Measurements from ENCODE around the gene SRR.

The SRR gene

GRCh38 chr17:2371183-2372130 is 67.7 kb downstream of the SRR start:
- Histone ChIP-seq H2BK5ac (ENCODE audit: low read depth, low read length, poor library complexity, severe bottlenecking) (no peak overlapping the region), H3K18ac (ENCODE audit: low read depth in 1 of 2, low read length in 2 of 2) (no peak overlapping the region), H3K36me3 (ENCODE audit: control insufficient read depth in 1 of 2, insufficient read depth in 2 of 2, low read depth in 1 of 2, low read length in 2 of 2) (peaks cover 37 to 92% of the 10 kb centered on the region in 2 experiments), H3K23ac (ENCODE audit: low read length in 2 of 2) (no peak overlapping the region), H3K27me3 (ENCODE audit: control insufficient read depth in 1 of 2, insufficient read depth in 1 of 2, low read length in 2 of 2) (no peaks in the 10 kb centered on the region), H3K9me3 (ENCODE audit: control insufficient read depth, low read length) (no peaks in the 10 kb centered on the region), H2BK15ac (ENCODE audit: low read depth, poor library complexity, severe bottlenecking) (no peak overlapping the region), H2AK5ac (ENCODE audit: low read length, severe bottlenecking) (no peak overlapping the region), H2BK120ac (ENCODE audit: low read depth, low read length) (no peak overlapping the region), H3K4me3 (ENCODE audit: insufficient read depth in 1 of 2, low read depth in 1 of 2, low read length in 2 of 2) (no peak overlapping the region), H3K27ac (ENCODE audit: low read length, poor library complexity, severe bottlenecking) (no peak overlapping the region), H3K4me1 (ENCODE audit: control insufficient read depth, insufficient read depth, low read depth, low read length) (peaks cover 17% of the 10 kb centered on the region), H4K91ac (ENCODE audit: low read length) (no peak overlapping the region), H3K79me1 (replicated peaks; ENCODE audit: low read length, poor library complexity, severe bottlenecking) (no peaks in the 10 kb centered on the region), H3K4me2 (ENCODE audit: low read length, poor library complexity, severe bottlenecking) (no peak overlapping the region), H2AFZ (ENCODE audit: low read depth, low read length) (no peak overlapping the region), H3K4ac (ENCODE audit: low read depth in 1 of 2, low read length in 2 of 2) (no peak overlapping the region), H2BK12ac (ENCODE audit: low read length in 2 of 2) (no peak overlapping the region), H4K8ac (ENCODE audit: low read length) (no peak overlapping the region), H3K9ac (ENCODE audit: low read length) (no peak overlapping the region), H3K14ac (ENCODE audit: low read length in 2 of 2) (no peak overlapping the region)
- no peak for DNase-seq
- WGBS = 98% methylated on average over 27 of the region's 30 CpGs

- no peak overlapping the region for H2AFZ ChIP-seq (ENCODE audit: low read depth, low read length)
- H3K4me1 ChIP-seq (ENCODE audit: control insufficient read depth, insufficient read depth, low read depth, low read length) = peaks cover 17% of the 10 kb centered on the region
- H3K23ac ChIP-seq (ENCODE audit: low read length in 2 of 2) = no peak overlapping the region
- no peak overlapping the region for H2BK15ac ChIP-seq (ENCODE audit: low read depth, poor library complexity, severe bottlenecking)
- H2AK5ac ChIP-seq (ENCODE audit: low read length, severe bottlenecking) = no peak overlapping the region
- no peak overlapping the region for H3K4ac ChIP-seq (ENCODE audit: low read depth in 1 of 2, low read length in 2 of 2)
- H2BK5ac ChIP-seq (ENCODE audit: low read depth, low read length, poor library complexity, severe bottlenecking) = no peak overlapping the region
- H3K4me2 ChIP-seq (ENCODE audit: low read length, poor library complexity, severe bottlenecking) = no peak overlapping the region
- H2BK12ac ChIP-seq (ENCODE audit: low read length in 2 of 2) = no peak overlapping the region
- H3K9ac ChIP-seq (ENCODE audit: low read length) = no peak overlapping the region
- H3K36me3 ChIP-seq (ENCODE audit: control insufficient read depth in 1 of 2, insufficient read depth in 2 of 2, low read depth in 1 of 2, low read length in 2 of 2) = peaks cover 37 to 92% of the 10 kb centered on the region in 2 experiments
- DNase-seq = no peak
- no peaks in the 10 kb centered on the region for H3K79me1 ChIP-seq (replicated peaks; ENCODE audit: low read length, poor library complexity, severe bottlenecking)
- H4K8ac ChIP-seq (ENCODE audit: low read length) = no peak overlapping the region
- no peaks in the 10 kb centered on the region for H3K9me3 ChIP-seq (ENCODE audit: control insufficient read depth, low read length)
- H3K18ac ChIP-seq (ENCODE audit: low read depth in 1 of 2, low read length in 2 of 2) = no peak overlapping the region
- H2BK120ac ChIP-seq (ENCODE audit: low read depth, low read length) = no peak overlapping the region
- 94% methylated on average over 22 of the region's 26 CpGs for WGBS
- no peak overlapping the region for H3K4me3 ChIP-seq (ENCODE audit: insufficient read depth in 1 of 2, low read depth in 1 of 2, low read length in 2 of 2)
- H3K14ac ChIP-seq (ENCODE audit: low read length in 2 of 2) = no peak overlapping the region
- no peak overlapping the region for H4K91ac ChIP-seq (ENCODE audit: low read length)
- H3K27me3 ChIP-seq (ENCODE audit: control insufficient read depth in 1 of 2, insufficient read depth in 1 of 2, low read length in 2 of 2) = no peaks in the 10 kb centered on the region
- H3K27ac ChIP-seq (ENCODE audit: low read length, poor library complexity, severe bottlenecking) = no peak overlapping the region
These were observed 68.4 kb downstream of the SRR start for GRCh38 chr17:2372180-2372579.

GRCh38 chr17:2372681-2373080 is 68.9 kb downstream of the SRR start:
- Histone ChIP-seq H3K9ac (ENCODE audit: low read length) (no peak overlapping the region), H3K18ac (ENCODE audit: low read depth in 1 of 2, low read length in 2 of 2) (no peak overlapping the region), H2AK5ac (ENCODE audit: low read length, severe bottlenecking) (no peak overlapping the region), H3K23ac (ENCODE audit: low read length in 2 of 2) (no peak overlapping the region), H3K27me3 (ENCODE audit: control insufficient read depth in 1 of 2, insufficient read depth in 1 of 2, low read length in 2 of 2) (no peaks in the 10 kb centered on the region), H3K36me3 (ENCODE audit: control insufficient read depth in 1 of 2, insufficient read depth in 2 of 2, low read depth in 1 of 2, low read length in 2 of 2) (peaks cover 41 to 90% of the 10 kb centered on the region in 2 experiments), H2AFZ (ENCODE audit: low read depth, low read length) (no peak overlapping the region), H3K4me1 (ENCODE audit: control insufficient read depth, insufficient read depth, low read depth, low read length) (peaks cover 17% of the 10 kb centered on the region), H3K14ac (ENCODE audit: low read length in 2 of 2) (no peak overlapping the region), H2BK15ac (ENCODE audit: low read depth, poor library complexity, severe bottlenecking) (no peak overlapping the region), H4K8ac (ENCODE audit: low read length) (no peak overlapping the region), H3K4ac (ENCODE audit: low read depth in 1 of 2, low read length in 2 of 2) (no peak overlapping the region), H2BK12ac (ENCODE audit: low read length in 2 of 2) (no peak overlapping the region), H2BK5ac (ENCODE audit: low read depth, low read length, poor library complexity, severe bottlenecking) (no peak overlapping the region), H3K4me2 (ENCODE audit: low read length, poor library complexity, severe bottlenecking) (no peak overlapping the region), H3K9me3 (ENCODE audit: control insufficient read depth, low read length) (no peaks in the 10 kb centered on the region), H2BK120ac (ENCODE audit: low read depth, low read length) (no peak overlapping the region), H4K91ac (ENCODE audit: low read length) (no peak overlapping the region), H3K4me3 (ENCODE audit: insufficient read depth in 1 of 2, low read depth in 1 of 2, low read length in 2 of 2) (no peak overlapping the region), H3K27ac (ENCODE audit: low read length, poor library complexity, severe bottlenecking) (no peak overlapping the region), H3K79me1 (replicated peaks; ENCODE audit: low read length, poor library complexity, severe bottlenecking) (no peaks in the 10 kb centered on the region)
- WGBS = 94% methylated on average over 16 of the region's 16 CpGs
- DNase-seq = no peak

GRCh38 chr17:2373179-2373578 is 69.4 kb downstream of the SRR start:
- Histone ChIP-seq H3K4me1 (ENCODE audit: control insufficient read depth, insufficient read depth, low read depth, low read length) (peaks cover 17% of the 10 kb centered on the region), H3K27ac (ENCODE audit: low read length, poor library complexity, severe bottlenecking) (no peak overlapping the region), H4K8ac (ENCODE audit: low read length) (no peak overlapping the region), H2BK120ac (ENCODE audit: low read depth, low read length) (no peak overlapping the region), H3K27me3 (ENCODE audit: control insufficient read depth in 1 of 2, insufficient read depth in 1 of 2, low read length in 2 of 2) (no peaks in the 10 kb centered on the region), H3K4ac (ENCODE audit: low read depth in 1 of 2, low read length in 2 of 2) (no peak overlapping the region), H3K23ac (ENCODE audit: low read length in 2 of 2) (no peak overlapping the region), H3K36me3 (ENCODE audit: control insufficient read depth in 1 of 2, insufficient read depth in 2 of 2, low read depth in 1 of 2, low read length in 2 of 2) (peaks cover 44 to 89% of the 10 kb centered on the region in 2 experiments), H2AFZ (ENCODE audit: low read depth, low read length) (no peak overlapping the region), H3K79me1 (replicated peaks; ENCODE audit: low read length, poor library complexity, severe bottlenecking) (no peaks in the 10 kb centered on the region), H2BK12ac (ENCODE audit: low read length in 2 of 2) (no peak overlapping the region), H3K18ac (ENCODE audit: low read depth in 1 of 2, low read length in 2 of 2) (no peak overlapping the region), H2AK5ac (ENCODE audit: low read length, severe bottlenecking) (no peak overlapping the region), H3K4me2 (ENCODE audit: low read length, poor library complexity, severe bottlenecking) (no peak overlapping the region), H2BK15ac (ENCODE audit: low read depth, poor library complexity, severe bottlenecking) (no peak overlapping the region), H2BK5ac (ENCODE audit: low read depth, low read length, poor library complexity, severe bottlenecking) (no peak overlapping the region), H3K9ac (ENCODE audit: low read length) (no peak overlapping the region), H3K14ac (ENCODE audit: low read length in 2 of 2) (no peak overlapping the region), H4K91ac (ENCODE audit: low read length) (no peak overlapping the region), H3K4me3 (ENCODE audit: insufficient read depth in 1 of 2, low read depth in 1 of 2, low read length in 2 of 2) (no peak overlapping the region), H3K9me3 (ENCODE audit: control insufficient read depth, low read length) (no peaks in the 10 kb centered on the region)
- 96% methylated on average over 18 of the region's 18 CpGs for WGBS
- DNase-seq = no peak
